Activated CD4-positive, alpha-beta T cell treated with anti-CD3 and anti-CD28 coated beads, Interleukin-2, amount 50 U/mL, for 1 hour (primary cell): Measurements from ENCODE around the gene KCNJ4.
"Not testable (repeated sequence)": the region's sequence is repeated elsewhere in the genome, so short reads cannot be mapped to it uniquely, and the experiment has no call there.

Experiments
- DNase-seq: peaks from one replicate; pipeline ENCODE4 v3.0.0-alpha.2; 2020

KCNJ4 gene

DNA sequence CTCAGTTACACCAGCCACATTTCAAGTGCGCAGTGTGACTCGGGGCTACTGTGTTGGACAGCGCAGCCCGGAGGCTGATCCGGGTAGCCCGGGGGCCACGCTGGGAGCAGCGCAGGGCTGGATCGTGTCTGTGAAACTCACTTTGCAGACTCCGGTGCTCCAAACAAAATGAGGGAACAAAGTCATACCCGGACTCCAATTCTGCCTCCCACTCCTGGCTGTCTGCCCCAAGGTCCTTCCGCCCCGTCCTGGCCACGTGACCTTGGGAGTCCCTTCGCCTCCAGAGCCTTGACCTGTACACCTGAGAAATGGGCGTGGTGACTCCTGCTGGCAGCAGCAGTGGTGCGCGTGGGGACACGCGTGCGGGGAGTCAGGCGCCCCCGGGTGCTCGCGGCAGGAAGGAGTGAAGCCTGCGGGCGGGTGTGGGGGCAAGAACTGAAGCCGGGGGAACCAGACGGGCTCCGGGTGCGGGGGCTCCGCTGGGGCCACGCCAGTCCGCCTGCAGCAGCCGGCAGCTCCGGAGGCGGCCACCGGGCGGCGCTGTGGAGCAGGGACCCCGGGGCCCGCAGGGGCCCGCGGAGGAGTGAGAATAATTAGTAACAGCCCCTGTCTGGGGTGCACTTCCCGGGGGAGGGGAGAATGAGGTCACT, 42.4 kb downstream of the KCNJ4 start:
- peak; percentile 32 for DNase-seq

DNA sequence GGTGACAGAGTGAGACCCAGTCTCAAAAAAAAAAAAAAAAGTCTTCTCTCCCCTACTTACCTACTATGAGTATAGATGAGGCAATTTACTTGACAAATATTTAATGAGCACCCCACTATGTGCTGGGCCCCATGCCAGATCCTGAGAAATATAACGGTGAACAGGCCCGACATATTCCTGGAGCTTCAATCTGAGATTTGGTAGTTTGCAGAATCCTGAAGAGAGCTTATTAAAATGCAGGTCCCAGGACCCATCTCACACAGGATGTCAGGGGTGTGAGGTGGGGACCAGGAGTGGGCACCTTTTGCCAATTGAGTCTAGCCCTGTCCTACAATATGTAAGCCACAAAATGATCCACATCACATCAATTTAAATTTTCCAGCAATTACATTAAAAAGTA, 44.0 kb downstream of the KCNJ4 start:
- no peak for DNase-seq

DNA sequence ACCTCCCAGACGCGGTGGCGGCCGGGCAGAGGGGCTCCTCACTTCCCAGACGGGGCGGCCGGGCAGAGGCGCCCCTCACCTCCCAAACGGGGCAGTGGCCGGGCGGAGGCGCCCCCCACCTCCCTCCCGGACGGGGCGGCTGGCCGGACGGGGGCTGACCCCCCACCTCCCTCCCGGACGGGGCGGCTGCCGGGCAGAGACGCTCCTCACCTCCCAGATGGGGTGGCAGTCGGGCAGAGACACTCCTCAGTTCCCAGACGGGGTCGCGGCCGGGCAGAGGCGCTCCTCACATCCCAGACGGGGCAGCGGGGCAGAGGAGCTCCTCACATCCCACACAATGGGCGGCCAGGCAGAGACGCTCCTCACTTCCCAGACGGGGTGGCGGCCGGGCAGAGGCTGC, 45.1 kb downstream of the KCNJ4 start:
- DNase-seq, result not testable (repeated sequence)

DNA sequence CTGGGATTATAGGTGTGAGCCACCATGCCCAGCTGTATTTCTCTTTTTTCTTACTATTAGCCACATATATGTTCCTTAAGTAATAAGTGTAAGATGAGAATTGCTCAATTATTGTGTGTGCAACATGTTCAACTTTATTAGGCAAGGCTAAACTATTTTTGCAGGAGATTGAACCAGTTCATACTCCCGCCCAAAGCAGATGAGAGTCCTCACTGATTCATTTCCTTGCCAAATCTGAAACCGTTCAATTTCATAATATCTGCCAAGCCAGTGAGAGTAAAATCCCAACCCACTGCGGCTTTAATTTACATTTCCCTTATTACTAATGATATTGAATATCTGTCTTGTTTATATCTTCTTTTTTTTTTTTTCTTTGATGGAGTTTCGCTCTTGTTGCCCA, 48.4 kb downstream of the KCNJ4 start:
- DNase-seq, result no peak

DNA sequence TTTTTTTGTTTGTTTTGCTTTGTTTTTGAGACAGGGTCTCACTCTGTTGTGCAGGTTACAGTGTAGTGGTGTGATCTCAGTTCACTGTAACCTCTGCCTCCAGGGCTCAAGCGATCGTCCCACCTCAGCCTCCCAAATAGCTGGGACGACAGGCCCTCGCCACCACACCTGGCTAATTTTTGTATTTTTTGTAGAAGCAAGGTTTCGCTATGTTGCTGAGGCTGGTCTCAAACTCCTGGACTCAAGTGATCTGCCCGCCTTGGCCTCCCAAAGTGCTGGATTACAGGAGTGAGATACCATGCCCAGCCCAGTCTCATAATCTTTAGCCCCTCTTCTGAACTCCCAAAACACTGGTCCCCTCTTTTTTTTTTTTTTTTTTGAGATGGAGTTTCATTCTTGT, 50.6 kb downstream of the KCNJ4 start:
- DNase-seq, result no peak

DNA sequence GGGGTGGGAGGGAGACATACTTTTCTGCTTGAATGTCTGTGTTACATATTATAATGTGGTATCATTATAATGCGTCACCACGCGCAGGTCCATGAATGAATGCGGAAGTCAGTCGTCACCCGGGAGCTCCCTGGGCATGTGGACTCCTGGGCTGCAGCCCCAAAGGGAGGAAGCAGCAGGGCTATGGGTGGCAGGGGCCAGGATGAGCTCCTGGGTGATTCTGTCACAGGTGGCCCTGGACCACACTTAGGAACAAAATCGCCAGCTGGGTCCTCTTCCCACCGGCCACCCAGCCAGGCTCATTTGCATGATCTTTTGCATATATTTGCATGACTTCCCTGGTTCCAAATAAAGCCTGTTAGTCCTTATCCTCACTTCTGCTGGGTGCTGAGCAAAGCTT, 51.2 kb downstream of the KCNJ4 start:
- no peak for DNase-seq

DNA sequence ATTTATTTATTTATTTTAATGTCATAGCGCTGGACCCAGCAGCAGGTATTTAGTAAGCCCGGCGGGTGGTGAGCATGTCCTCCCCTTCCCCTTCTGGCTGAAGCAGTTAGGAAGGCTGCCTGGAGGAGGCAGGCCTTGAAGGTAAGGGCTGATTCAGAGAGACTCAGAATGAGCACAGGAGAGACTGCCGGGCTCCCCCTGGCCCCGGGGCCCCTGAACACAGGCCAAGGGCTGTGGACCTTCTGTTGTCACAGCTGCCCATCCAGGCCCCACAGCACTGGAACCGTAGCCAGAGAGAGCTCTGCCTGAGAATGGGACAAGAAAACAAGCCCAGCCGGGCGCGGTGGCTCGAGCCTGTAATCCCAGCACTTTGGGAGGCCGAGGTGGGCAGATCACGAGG, 52.8 kb downstream of the KCNJ4 start:
- no peak for DNase-seq

DNA sequence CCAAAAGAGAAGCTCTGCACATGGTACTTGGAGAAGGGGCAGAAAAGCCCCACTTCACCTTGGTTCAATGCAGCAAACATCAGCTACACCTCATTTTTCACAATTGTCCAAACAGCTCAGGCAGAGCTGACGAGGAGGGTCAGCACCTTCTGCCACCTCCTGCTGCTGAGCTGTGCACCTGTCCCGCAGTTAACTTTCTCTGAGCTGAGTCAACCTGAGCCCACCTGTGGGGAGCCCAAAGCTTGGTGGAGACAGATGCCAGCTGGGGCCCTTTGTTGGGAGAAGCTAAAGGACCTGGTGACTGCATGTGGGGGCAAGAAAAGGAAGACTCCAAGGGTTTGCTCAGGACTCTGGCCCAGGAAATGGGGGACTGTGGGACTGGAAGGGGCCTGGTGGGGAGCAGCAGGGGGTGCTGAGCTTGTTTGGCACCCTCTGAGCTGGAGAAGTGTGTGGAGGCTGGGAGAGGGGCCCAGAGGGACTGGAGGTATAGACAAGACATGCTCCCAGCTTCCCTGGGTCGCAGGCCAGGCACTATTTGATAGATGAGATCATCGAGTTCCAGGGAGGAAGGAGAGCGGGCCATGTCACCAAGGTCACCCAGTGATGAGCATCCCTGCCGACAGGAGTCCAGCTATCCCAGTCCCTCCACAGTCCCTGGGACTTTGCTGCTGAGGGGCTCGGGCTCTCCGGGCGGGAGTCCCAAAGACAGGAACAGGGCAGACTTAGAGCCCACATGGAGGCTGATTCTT, 53.5 kb downstream of the KCNJ4 start:
- no peak for DNase-seq

DNA sequence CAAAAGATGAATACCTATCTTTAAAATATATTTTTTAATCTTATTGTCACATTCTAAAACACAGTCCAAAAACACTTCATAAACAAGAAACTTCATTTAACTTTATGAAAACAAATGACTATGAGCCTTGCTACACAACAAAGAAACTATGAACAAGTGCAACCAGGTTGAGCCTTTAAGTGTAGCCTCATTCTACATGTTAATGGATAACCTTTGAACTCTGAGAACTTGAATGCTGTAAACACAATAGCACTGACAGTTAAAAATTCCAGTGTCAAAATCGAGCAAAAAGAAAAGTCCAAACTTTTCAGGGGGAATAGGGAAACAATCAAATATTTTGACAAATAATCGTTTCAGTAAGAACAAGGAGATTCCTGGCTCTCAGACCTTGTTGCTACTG, 54.7 kb downstream of the KCNJ4 start:
- not testable (repeated sequence) for DNase-seq

DNA sequence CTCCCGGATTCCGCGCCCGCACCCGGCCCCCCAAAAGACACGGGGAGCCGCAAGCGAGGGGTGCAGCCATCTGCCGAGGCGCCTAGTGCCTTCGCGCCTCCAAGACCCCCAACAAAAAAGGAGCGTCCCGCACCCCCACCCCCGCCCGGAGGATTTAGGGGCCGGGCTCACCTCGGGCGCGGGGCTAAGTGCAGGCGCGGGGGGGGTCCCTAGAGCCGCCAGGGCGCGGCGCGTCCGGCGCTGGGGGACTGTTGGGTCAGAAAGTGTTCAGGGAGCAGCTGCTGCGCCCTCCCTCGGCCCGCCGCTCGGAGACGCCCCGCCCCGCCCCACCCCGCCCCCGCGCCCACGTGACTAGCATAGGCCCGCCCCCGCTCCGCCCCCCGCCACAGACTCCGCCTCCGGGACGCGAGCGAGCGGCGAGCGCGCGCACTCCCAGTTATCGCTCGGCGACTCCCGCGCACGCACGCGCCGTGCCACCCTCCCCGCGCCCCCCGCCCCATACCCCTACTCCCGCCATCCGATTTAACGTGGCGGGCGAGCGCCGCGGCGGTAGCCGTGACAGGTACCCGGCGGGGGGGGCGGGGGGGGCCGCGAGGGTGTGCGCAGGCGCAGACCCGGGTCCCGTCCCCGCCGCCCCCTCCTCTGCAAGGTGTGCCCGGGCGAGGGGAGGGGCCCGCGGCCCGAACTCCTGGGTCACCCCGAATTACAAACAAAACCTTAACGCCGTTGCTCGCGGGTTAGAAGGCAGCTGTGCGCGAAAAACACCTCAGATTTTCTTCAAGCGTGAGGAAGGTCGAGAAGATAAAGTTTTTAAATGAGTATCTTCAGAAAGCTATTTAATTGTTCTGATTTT, 56.2 kb downstream of the KCNJ4 start:
- peak; percentile 84 for DNase-seq

DNA sequence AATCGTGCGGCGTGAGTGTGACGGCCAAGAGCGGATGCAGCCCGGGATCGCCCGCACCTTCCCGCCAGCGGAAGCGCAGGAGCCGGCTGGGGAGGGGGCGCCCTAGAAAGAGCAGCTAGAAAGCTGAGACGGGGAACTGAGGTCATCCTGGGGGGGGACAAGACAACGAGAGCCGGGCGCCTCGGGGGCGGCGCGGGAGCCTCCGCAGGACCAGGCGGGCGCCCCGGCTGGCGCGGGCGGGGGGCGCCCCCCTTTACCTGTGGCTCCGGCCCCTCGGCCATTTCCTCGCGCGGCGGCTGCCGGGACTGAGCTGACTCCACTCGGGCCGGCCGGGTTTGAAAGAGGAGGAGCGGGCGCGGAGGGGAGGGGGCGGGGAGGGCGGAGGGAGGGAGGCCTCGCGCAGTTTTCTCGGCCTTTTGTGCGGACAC, 56.8 kb downstream of the KCNJ4 start:
- DNase-seq, result peak; percentile 23

DNA sequence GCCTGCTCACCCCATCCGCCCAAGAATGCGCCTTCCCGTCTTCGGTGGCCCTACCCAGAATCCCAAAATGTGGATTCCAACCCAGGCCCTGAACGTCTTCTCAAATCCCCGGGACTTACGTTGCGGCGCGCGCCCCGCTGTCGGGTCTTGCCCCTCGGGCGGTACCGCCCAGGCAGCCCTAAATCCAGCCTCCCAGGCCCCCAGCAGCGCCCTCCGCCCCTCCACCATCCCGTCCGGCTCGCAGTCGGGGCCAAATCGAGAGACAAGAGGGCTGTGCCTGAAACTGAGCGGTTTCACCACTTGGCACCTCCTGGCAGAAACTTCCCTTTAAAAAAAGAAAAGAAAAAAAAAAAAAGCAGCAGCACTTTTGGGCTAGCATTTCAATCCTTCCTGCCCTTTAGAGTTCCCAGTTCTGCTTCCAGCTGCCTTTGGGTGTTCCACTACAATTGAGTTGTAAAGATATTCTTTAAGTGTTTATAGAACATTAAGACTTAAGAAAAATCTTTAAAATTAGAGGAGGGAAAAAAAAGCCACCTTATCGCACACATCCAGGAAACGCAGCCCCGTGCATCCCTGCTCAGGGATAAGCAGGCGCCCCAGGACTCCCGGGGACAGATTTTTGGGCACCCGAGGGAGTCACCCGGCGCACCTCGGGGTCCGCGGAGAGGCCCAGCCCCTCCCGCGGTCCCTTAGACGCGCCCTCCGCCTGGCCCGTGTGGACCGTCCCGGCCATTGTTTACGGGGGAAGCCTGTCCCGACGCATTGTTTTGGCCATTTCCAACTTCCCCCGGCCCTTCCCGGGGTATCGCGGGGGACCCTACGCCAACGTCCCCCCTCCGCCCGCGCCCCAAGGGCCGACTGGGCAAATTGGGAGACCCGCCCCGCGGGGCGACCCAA, 57.6 kb downstream of the KCNJ4 start:
- no peak for DNase-seq

DNA sequence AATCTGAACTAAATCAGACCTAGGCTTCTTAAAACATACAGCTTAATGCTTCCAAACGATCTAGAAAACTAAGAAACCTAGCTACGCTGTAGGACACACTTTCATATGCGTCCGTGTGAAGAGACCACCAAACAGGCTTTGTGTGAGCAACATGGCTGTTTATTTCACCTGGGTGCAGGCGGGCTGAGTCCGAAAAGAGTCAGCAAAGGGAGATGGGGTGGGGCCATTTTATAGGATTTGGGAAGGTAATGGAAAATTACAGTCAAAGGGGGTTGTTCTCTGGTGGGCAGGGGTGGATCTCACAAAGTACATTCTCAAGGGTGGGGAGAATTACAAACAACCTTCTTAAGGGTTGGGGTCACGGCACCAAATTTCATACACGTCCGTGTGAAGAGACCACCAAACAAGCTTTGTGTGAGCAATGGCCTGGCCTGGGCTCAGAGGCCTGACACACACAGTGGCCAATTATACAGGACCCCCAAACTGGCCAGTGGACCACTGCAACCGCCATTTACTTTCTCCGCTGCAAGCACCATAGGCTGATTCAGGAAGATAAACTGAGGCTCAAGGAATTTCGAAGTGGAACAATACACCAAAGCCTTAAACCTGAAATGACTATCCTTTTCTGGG, 58.4 kb downstream of the KCNJ4 start:
- DNase-seq, result not testable (repeated sequence)

DNA sequence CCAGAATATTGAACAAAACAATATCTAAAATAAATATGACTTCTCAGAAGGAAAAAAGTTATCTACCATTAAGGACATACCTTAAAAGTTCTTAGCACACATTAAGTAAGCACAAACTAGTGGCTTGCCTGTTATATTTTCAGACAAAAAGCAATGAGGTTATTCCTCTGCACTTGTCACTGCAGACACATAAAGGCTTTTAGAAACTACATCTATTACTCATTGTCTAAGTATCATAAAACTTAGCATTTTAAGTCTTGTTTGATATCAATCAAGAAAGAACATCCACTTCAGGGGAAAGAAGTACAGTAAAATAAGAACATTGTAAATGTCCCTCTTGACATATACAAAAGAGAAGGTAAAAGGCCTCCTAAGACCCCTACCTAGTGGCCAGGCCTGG, 59.1 kb downstream of the KCNJ4 start:
- DNase-seq, result not testable (repeated sequence)

DNA sequence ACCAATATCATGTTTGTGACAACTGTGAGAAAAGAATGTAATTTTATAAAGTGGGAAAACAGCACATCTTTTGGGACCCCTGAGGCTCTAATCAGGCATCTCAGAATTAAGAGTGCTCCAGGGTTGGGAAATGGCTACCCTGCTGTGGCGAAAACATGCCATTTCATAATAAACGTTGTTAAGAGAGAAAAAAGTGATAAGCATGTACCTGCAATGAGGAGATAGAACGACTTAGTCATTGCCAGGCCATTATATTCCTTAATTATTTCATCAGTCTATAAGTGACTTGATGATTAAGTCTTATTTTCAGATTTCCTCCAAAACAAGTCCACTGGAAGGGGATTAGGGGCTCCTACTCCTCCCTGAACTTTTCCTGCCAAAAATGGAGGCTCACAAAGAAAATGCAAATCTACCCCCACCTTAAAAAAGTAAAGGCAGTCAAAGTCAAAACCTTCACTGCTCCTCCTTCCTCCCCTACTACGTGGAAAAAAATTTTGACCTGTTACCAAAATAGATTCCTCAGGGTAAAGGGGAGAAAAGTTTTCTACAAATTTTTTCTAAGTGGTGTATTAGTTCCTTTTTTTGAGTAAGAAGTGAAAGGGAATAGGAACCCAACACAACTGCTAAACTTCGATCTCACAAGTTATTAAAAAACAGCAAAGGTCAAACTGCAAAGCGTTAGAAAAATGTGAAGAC, 59.9 kb downstream of the KCNJ4 start:
- DNase-seq, result not testable (repeated sequence)

DNA sequence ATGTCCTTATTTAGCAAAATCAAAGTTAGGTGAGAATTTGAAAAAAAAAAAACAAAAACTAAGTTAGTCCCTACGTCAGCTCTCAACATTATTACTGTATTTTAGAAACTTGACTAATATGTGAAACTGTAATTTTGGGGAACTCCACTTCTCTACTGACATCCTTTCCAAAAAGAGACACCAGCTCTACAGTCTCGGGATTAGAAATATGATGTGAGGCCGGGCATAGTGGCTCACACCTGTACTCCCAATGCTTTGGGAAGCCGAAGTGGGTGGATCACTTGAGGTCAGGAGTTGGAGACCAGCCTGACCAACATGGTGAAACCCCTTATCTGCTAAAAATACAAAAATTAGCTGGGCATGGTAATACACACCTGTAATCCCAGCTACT, 65.6 kb downstream of the KCNJ4 start:
- DNase-seq, result not testable (repeated sequence)

DNA sequence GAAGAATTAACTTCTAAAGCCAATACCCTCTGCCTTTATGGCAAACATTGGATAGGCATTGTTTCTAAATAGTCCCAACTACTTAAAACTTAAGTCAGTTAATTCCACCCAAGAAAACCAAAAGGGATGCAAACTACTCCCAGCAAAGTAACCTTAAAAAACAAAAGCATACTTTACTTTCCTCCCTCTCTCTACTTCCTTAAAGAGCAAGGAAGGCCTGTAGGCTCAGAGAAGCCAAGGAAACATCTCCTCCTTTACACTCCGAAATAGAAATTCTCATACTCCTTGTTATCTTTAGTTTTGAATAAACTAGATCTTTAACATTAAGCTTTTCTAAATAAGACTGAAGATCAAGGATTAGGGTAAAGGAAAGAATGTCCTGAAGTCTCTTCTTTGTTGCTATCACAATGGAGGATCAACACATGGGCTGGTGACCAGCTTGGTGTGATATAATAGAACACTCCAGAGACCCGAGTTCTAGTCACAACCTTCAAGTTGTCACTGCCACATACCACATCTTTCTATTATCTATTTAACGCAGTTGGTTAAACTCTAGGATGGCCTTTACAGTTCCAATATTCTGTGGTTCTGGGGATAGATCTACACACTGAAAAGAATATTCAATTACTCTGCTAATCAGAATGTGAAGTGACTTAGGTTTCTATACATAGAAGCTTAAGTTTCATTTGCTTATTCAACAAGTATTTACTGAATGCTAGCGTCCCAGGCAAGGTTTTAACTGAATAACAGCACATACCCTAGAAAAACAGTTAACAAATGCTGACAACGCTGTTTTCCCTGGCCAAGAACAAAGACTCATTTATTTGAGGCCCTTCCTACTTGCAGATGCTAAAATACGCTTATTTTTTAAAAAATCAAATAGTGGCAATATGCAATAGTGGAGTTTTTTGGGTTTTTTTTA, 66.2 kb downstream of the KCNJ4 start:
- not testable (repeated sequence) for DNase-seq

DNA sequence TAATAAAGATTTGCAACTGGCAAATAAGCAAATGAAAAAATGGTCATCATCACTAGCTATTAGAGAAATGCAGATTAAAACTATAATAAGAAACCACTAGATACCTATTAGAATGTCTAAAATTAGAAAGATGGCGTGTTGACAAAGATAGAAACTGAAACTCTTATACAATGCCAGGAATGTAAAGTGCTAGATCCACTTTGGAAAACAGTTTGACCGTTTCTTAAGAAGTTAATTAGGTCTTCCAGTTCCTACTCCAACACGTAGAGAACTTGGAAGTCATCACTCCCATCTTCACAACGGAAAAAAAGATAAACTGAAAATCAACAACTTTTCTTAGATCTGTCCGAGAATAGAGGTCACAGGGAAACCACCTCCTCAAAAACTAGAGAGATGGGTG, 68.1 kb downstream of the KCNJ4 start:
- not testable (repeated sequence) for DNase-seq

DNA sequence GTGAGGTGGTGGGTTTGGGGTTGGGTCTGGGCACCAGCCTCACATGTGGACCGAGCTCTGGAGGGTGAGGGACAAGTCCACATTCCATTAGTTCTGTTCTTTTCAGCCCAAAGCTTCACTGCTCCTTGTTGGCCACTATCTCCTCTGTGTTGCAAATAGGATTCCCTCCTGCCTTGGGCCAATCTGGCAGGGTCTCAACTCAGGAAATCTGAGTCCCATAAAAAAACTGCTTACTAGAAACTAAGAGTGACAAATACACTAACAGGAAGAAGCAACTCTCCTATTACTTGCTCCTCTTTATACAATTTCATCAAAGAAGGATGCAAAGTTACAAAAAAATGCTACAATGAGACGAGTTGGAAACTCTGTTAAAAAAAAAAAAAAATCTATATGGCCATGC, 71.6 kb downstream of the KCNJ4 start:
- DNase-seq, result no peak

DNA sequence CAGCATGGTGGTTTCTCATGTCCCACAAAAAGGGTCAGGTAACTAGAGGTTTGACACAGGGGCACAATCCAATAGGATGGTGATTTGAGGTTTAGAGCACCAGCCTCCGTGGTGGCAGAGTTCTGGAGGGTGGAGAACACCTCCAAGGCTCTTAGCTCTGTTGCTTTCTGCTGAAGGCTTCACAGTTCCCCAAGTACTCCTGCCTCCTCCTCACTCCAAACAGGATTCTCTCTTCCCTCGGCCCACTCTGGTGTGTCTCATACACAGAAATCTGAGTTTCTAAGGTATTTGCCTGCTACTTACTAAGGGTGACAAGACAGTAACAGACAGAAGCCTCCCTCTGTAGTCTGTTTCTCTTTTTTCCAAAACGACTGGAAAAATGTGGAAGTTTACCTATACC, 73.6 kb downstream of the KCNJ4 start:
- not testable (repeated sequence) for DNase-seq
